ENCODE measurements around the gene C9orf152.

DNA sequence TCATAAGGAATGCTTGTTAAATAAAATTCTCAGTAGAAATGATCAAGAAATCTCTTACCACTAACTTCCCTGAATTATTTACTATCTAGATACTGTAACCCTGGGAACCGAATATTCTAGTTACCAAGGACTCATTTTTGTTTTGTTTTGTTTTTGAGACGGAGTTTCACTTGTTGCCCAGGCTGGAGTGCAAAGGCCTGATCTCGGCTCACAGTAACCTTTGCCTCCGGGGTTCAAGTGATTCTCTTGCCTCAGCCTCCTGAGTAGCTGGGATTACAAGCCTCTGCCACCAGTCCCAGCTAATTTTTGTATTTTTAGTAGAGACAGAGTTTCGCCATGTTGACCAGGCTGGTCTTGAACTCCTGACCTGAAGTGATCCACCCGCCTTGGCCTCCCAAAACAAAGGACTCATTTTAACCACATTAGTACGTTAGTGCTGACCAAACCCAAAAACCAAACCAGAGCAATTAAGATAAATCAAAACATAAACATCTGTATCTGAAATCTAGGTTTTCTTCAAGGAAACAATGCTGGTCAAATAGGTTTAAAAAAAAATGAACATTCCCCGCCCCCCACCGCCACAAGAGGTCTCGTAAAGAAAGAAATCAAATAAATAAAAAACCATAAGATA is 44.7 kb upstream of the C9orf152 start:
- TF ChIP-seq CTCF (IDR thresholded peaks at IDR 0.05; ENCODE audit: low read depth, low read length, missing input control) = no peak
- TF ChIP-seq TAF1 (conservative IDR thresholded peaks at IDR 0.05) = no peak
- no peak for TF ChIP-seq JUND (IDR thresholded peaks at IDR 0.05)
- TF ChIP-seq, protein P1, sequence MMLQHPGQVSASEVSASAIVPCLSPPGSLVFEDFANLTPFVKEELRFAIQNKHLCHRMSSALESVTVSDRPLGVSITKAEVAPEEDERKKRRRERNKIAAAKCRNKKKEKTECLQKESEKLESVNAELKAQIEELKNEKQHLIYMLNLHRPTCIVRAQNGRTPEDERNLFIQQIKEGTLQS (IDR thresholded peaks at IDR 0.05) = no peak
- no peak for TF ChIP-seq ZBTB33 (IDR thresholded peaks at IDR 0.05)
